GM12892 (cell line): ENCODE data around the gene SLC16A2.
"Not testable (repeated sequence)": the region's sequence is repeated elsewhere in the genome, so short reads cannot be mapped to it uniquely, and the experiment has no call there.

Experiments
- DNase-seq: peaks from one replicate; pipeline ENCODE4 v3.0.0; 2011; ENCODE audit not compliant: insufficient read length
- FAIRE-seq: peaks from 2 replicates; lab custom pipeline; 2011; peaks lifted over from hg19 to GRCh38; lab: Jason Lieb, UNC
- POLR2A ChIP-seq: IDR thresholded peaks from 2 replicates; pipeline ENCODE4 v1.6.1; 2011; ENCODE audit warnings: low read depth, low read length, control low read depth
- POLR2AphosphoS5 ChIP-seq: IDR thresholded peaks from 2 replicates; pipeline ENCODE4 v1.6.1; 2011; ENCODE audit warnings: low read depth, low read length, control low read depth
- TAF1 ChIP-seq: IDR thresholded peaks from 2 replicates; pipeline ENCODE4 v1.6.1; 2011; ENCODE audit warnings: low read depth, mild to moderate bottlenecking, control low read depth, low read length, borderline replicate concordance

The SLC16A2 gene

DNA sequence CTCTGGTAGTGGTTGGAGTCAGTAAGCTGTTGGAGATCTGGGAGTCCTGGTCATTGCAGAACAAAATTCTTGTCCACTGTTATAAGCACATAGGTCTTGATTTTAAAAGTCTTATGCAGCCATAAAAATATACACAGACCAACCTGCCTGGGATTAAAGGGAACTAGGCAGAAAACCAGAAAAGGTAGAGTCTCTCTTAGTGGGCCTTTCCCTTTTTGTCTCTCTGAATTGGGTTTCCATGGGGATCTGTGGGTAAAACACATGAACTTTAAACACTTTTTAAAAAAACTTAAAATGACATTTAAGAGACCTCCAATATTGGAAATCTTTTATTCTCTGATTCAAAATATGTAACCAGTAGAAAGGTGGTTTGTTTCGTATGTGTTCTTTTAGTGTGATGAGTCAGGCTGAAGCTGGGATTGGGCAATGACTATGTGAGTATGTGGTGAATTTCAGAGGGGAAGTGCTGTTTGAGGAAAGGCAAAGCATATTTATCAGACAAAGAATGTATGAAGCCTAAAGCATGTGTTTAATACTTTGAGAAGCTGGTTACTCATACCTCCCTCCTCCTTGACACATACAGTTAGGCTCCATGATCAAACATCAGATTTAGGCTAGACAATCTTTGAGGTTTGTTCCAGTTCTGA lies 29.6 kb downstream of the SLC16A2 start:
- TF ChIP-seq POLR2A (no peak), TAF1 (no peak), POLR2AphosphoS5 (no peak)
- DNase-seq (no peak), FAIRE-seq (no peak)

DNA sequence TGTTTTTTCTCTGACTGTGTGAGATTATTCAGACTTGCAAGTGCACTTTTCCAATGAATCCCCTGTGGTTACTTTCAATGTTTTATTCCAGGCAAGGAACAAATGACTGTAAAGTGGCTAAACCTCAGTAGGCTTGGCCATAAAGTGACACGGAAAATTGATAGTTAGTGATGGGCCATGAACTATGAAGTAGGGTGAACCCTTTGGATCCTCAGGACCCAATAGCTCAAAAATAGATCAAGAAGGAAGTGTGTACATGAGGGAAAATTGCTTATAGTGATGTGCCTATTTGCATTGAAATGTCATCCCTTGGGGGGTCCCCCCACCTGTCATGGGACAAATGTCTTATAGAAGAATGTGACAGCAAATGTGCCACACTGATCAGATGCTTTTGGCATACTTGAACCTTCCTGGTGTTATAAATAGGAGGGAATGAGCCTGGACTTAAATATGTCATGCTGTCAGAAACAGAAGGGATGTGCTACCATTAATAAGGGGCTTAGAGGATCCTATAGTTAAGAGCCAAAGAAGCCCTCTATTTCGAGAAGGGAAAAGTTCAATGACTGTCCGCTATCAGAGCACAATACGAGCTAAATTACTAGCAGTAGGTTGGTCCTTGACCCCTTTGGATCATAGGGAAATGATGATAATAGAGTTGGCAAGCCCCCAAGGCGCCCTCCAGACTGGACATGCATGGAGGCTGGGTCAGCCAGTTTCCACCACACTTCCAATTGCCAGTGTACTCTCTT lies 30.3 kb downstream of the SLC16A2 start:
- TF ChIP-seq POLR2A (no peak), TAF1 (no peak), POLR2AphosphoS5 (no peak)
- no peak for DNase-seq
- FAIRE-seq: no peak

GRCh38 chrX:74452199-74452481 lies 30.8 kb downstream of the SLC16A2 start:
- TF ChIP-seq POLR2A: no peak
- TF ChIP-seq TAF1: no peak
- TF ChIP-seq POLR2AphosphoS5: no peak
- no peak for DNase-seq
- FAIRE-seq: no peak

DNA sequence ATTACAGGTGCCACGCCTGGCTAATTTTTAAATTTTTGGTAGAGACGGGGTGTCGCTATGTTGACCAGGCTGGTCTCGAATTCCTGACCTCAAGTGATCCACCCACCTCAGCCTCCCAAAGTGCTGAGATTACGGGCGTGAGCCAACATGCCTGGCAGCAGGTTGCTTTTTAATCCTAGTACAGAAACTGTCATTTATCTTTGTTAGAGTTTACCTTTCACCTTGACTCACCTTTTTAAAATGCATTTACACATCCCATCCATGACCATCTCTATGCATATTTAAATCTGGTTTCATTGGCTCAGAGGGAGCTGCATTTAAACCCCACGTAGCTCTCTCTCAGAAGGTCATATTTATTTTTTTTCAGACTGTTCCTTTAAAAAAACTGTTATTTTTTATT lies 31.9 kb downstream of the SLC16A2 start:
- DNase-seq (no peak), FAIRE-seq (no peak)
- no peak for TF ChIP-seq POLR2A
- no peak for TF ChIP-seq POLR2AphosphoS5
- no peak for TF ChIP-seq TAF1

DNA sequence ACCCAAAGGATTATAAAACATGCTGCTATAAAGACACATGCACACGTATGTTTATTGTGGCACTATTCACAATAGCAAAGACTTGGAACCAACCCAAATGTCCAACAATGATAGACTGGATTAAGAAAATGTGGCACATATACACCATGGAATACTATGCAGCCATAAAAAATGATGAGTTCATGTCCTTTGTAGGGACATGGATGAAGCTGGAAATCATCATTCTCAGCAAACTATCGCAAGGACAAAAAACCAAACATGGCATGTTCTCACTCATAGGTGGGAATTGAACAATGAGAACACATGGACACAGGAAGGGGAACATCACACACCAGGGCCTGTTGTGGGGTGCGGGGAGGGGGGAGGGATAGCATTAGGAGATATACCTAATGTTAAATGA lies 32.9 kb downstream of the SLC16A2 start:
- FAIRE-seq, DNase-seq: not testable (repeated sequence)

DNA sequence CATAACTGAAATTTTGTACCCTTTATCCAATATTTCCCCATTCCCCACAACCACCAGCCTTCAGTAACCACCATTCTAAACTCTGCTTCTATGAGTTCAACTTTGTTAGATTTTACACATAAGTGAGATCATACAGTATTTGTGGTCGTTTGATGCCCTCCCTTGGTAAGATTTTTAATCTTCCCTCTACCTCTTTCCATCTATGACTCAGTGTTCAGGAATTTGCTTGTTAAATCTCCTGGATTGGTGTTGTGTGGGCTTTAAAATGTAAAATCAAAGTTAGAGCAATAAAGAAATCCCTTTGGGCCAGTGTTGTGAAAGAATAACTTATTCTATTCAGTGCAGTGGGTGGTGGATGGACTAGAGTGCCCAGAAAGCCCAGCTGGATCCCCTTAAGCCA lies 37.4 kb downstream of the SLC16A2 start:
- DNase-seq: no peak
- FAIRE-seq: no peak
- TF ChIP-seq POLR2AphosphoS5: no peak

DNA sequence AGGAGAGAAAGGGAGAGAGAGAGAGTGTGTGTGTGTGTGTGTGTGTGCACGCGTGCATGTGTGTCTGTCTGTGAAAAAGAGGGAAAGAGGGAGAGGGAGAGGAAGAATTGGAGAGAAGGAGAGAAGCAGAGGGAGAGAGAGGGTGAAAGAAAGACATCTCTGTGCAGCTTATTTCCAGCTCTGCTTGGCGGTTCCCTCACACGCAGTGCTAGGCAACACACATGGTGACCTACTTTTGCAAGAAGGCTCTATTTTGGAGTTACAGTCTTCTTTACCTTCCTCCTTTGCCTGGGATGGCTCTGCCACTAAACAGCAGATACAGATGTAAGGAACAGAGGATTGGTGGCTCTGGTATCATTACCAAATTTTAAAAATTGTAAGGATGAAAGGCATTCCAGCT lies 40.1 kb downstream of the SLC16A2 start:
- DNase-seq: no peak
- TF ChIP-seq POLR2A (no peak), TAF1 (no peak), POLR2AphosphoS5 (no peak)
- FAIRE-seq: no peak

GRCh38 chrX:74464722-74465121 lies 43.4 kb downstream of the SLC16A2 start:
- TF ChIP-seq TAF1 (no peak), POLR2A (no peak), POLR2AphosphoS5 (no peak)
- FAIRE-seq: no peak
- DNase-seq: no peak

DNA sequence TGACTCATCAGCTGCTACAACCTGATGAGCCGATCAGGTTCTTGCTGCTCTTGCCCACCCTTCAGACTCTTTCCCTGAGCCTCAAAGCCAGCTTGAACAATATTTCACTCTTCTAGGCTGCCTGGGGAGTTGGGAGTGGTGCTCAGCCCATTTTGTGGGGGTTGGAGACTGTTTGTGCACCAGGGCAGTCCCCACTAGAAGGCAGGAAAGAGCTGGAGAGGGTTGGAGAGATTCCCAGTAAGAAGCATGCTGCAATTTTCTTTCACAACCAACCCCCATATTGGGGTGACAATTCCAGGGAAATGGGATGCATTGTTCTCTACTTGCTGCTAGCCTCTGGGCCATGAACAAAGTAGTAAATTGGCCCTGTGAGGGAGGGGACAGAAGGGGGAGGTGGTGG lies 44.1 kb downstream of the SLC16A2 start:
- DNase-seq (no peak), FAIRE-seq (no peak)
- TF ChIP-seq TAF1 (no peak), POLR2A (no peak), POLR2AphosphoS5 (no peak)

DNA sequence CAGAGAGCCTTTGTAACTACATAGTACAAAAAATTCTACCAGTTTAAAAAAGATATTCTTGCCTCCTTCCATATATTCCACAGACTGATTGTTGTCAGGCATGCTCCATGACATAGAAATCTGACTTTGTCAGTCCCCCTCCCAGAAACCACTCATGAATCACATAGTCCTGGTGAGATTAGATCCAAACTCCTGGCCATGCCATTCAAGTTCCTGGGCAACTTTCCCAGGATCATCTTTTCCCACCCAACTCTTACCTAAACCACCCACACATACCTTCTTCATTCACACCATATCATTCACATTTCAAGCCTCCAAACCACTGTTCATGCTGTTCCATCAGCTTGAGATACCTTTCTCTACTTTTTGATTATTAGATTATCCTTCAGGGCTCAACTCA lies 46.4 kb downstream of the SLC16A2 start:
- FAIRE-seq: no peak

DNA sequence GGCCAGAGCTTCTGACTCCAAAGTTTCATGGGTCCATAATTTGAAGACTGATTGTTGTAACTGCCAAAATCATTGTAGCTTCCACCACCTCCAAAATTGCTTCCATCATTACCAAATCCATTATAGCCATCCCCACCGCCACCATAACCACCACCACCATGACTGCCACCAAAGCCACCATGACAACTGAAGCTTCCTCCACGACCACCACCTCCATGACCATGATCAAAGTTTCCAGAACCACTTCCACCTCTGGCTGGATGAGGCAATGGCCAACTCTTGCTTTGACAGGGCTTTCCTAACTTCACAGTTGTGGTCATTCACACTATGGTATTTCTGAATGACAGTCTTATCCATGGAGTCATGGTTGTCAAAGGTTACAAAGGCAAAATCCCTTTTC lies 51.8 kb downstream of the SLC16A2 start:
- FAIRE-seq, DNase-seq: not testable (repeated sequence)

More for the DNA sequence above, 46.4 kb downstream of the SLC16A2 start:
- no peak for TF ChIP-seq POLR2A
- TF ChIP-seq TAF1: no peak
- TF ChIP-seq POLR2AphosphoS5: no peak
- no peak for DNase-seq

- DNase-seq: no peak
- no peak for TF ChIP-seq POLR2AphosphoS5
- TF ChIP-seq TAF1: no peak
- TF ChIP-seq POLR2A: no peak
- no peak for FAIRE-seq
These were observed 69.0 kb downstream of the SLC16A2 start for GRCh38 chrX:74490247-74490646.
